ENCODE results near the gene MAPT.
"Not testable (repeated sequence)": the region's sequence is repeated elsewhere in the genome, so short reads cannot be mapped to it uniquely, and the experiment has no call there.

Gene MAPT

GRCh38 chr17:45952814-45953320, 58.5 kb downstream of the MAPT start:
- Mint-ChIP-seq H3K27me3 (ENCODE audit: low read depth) (peaks cover 36% of the 10 kb centered on the region), H3K4me1 (no peaks in the 10 kb centered on the region), H3K9me3 (no peaks in the 10 kb centered on the region), H3K4me3 (no peak overlapping the region), H3K27ac (no peak overlapping the region), H3K36me3 (ENCODE audit: low read depth) (no peaks in the 10 kb centered on the region)
- TF ChIP-seq, protein P1, sequence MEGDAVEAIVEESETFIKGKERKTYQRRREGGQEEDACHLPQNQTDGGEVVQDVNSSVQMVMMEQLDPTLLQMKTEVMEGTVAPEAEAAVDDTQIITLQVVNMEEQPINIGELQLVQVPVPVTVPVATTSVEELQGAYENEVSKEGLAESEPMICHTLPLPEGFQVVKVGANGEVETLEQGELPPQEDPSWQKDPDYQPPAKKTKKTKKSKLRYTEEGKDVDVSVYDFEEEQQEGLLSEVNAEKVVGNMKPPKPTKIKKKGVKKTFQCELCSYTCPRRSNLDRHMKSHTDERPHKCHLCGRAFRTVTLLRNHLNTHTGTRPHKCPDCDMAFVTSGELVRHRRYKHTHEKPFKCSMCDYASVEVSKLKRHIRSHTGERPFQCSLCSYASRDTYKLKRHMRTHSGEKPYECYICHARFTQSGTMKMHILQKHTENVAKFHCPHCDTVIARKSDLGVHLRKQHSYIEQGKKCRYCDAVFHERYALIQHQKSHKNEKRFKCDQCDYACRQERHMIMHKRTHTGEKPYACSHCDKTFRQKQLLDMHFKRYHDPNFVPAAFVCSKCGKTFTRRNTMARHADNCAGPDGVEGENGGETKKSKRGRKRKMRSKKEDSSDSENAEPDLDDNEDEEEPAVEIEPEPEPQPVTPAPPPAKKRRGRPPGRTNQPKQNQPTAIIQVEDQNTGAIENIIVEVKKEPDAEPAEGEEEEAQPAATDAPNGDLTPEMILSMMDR (IDR thresholded peaks at IDR 0.05; ENCODE audit: unreplicated experiment in 3 of 3): no peak

DNA sequence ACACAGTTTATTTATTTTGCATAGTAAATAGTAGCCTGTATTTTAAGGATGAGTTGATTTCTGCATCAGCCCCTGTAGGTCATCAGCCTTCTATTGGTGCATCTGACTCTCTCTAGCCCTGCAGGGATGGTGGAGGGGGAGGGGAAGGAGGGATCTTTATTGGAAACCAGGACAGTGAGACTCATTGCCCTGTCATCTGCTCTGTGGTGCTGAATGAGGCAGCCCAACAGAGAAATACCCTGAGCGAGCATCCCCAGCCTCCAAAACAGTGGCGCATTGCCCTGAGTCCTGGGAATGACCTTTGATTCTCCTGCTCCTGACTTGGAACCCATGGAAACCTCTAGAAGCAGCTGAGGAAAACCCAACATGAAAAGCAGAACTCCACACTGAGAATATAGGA, 59.2 kb downstream of the MAPT start:
- no peaks in the 10 kb centered on the region for H3K4me1 Mint-ChIP-seq
- no peak overlapping the region for H3K4me3 Mint-ChIP-seq
- no peaks in the 10 kb centered on the region for H3K36me3 Mint-ChIP-seq (ENCODE audit: low read depth)
- H3K27ac Mint-ChIP-seq: no peak overlapping the region
- TF ChIP-seq, protein P1 (IDR thresholded peaks at IDR 0.05; ENCODE audit: unreplicated experiment in 3 of 3): no peak
- no peaks in the 10 kb centered on the region for H3K9me3 Mint-ChIP-seq
- H3K27me3 Mint-ChIP-seq (ENCODE audit: low read depth): peaks cover 39% of the 10 kb centered on the region

- Mint-ChIP-seq H3K4me1 (no peaks in the 10 kb centered on the region), H3K27me3 (ENCODE audit: low read depth) (peaks cover 26% of the 10 kb centered on the region), H3K36me3 (ENCODE audit: low read depth) (no peaks in the 10 kb centered on the region), H3K9me3 (no peaks in the 10 kb centered on the region), H3K27ac (no peak overlapping the region), H3K4me3 (no peak overlapping the region)
- TF ChIP-seq, protein P1 (IDR thresholded peaks at IDR 0.05; ENCODE audit: unreplicated experiment in 3 of 3): no peak
Observed at GRCh38 chr17:45954914-45955313, 60.6 kb downstream of the MAPT start.

DNA sequence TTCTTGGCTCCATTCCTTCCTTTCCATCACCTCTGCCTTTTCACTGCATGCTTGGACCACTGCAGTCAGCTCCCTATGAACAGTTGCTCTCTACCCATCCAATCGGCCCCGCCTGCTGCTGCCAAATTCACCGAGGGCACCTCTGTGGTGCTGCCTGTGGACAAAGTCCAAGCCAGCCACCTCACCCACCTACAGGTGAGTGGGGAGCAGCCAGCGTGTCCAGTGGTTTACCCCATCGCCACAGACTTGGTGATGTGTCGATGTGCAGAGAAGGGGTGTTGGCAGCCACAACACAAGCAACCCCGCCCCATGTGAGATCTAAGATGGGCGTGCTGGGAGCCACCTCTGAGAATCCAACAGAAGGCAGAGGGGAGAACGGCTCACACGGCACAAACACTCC, 61.0 kb downstream of the MAPT start:
- H3K4me1 Mint-ChIP-seq: no peaks in the 10 kb centered on the region
- no peak overlapping the region for H3K27ac Mint-ChIP-seq
- no peaks in the 10 kb centered on the region for H3K9me3 Mint-ChIP-seq
- no peak overlapping the region for H3K4me3 Mint-ChIP-seq
- H3K36me3 Mint-ChIP-seq (ENCODE audit: low read depth): no peaks in the 10 kb centered on the region
- TF ChIP-seq, protein P1 (IDR thresholded peaks at IDR 0.05; ENCODE audit: unreplicated experiment in 3 of 3): no peak
- H3K27me3 Mint-ChIP-seq (ENCODE audit: low read depth): peaks cover 26% of the 10 kb centered on the region

DNA sequence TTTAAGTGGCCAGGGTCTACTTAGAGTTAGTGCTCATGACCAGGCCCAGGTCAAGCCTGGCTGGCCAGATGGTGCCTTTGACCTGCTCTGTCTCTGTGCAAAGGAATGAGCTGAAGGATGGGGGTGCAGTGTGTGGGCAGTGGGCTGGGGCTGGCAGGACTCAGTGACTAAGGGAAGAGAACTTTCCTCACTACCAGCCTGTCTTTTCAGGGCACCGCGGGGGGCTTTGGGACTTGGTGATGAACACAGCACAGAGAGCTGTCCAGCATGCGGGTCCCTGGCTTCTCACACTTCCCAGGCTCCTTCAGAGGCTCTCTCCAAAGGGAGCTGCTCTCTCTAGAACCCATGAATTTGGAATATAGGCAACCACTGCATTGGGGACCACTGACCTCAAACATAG, 61.7 kb downstream of the MAPT start:
- no peaks in the 10 kb centered on the region for H3K9me3 Mint-ChIP-seq
- H3K27me3 Mint-ChIP-seq (ENCODE audit: low read depth): peaks cover 25% of the 10 kb centered on the region
- TF ChIP-seq, protein P1 (IDR thresholded peaks at IDR 0.05; ENCODE audit: unreplicated experiment in 3 of 3): no peak
- H3K36me3 Mint-ChIP-seq (ENCODE audit: low read depth): no peaks in the 10 kb centered on the region
- no peak overlapping the region for H3K27ac Mint-ChIP-seq
- H3K4me3 Mint-ChIP-seq: no peak overlapping the region
- no peaks in the 10 kb centered on the region for H3K4me1 Mint-ChIP-seq

DNA sequence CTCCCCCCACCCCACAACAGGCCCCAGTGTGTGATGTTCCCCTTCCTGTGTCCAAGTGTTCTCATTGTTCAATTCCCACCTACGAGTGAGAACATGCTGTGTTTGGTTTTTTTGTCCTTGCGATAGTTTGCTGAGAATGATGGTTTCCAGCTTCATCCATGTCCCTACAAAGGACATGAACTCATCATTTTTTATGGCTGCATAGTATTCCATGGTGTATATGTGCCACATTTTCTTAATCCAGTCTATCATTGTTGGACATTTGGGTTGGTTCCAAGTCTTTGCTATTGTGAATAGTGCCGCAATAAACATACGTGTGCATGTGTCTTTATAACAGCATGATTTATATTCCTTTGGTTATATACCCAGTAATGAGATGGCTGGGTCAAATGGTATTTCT, 62.4 kb downstream of the MAPT start:
- not testable (repeated sequence) for H3K27ac Mint-ChIP-seq; H3K4me3 Mint-ChIP-seq; H3K36me3 Mint-ChIP-seq (ENCODE audit: low read depth); H3K9me3 Mint-ChIP-seq; H3K4me1 Mint-ChIP-seq
- peaks cover 19% of the 10 kb centered on the region for H3K27me3 Mint-ChIP-seq (ENCODE audit: low read depth)
